Measurements from ENCODE around the gene GIPC3. TPM values are rescaled to one million over a fixed set of nuclear protein-coding genes. Genes with fewer than 3 reads are reported as not detected.
A peak's percentile ranks its signal among the peaks of the same experiment; 100 is the strongest.

Gene GIPC3
- total and polyA plus RNA-seq, 2 experiments from 2014 or later, result 0.06 TPM; not detected in 1

DNA sequence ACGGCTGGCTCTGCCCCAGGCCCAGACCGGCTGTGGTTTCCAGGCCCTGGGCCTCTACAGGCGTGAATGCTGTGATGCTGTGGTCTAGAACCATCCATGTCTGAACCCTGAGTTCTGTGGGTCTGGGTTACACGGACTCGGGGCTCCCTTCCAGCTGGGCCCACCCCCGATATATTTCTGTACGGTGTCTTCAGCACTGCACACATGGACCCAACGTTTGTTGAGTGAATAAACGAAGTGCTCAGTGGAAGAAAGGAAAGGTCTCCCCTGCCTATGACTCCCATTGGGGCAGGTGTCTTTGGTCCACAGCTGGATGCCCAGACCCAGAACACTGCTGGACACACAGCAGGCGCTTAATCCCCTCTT is 39.6 kb upstream of the GIPC3 start:
- H2AFZ ChIP-seq, result no peak overlapping the region
- H4K20me1 ChIP-seq (ENCODE audit: insufficient read depth), result no peaks in the 10 kb centered on the region

DNA sequence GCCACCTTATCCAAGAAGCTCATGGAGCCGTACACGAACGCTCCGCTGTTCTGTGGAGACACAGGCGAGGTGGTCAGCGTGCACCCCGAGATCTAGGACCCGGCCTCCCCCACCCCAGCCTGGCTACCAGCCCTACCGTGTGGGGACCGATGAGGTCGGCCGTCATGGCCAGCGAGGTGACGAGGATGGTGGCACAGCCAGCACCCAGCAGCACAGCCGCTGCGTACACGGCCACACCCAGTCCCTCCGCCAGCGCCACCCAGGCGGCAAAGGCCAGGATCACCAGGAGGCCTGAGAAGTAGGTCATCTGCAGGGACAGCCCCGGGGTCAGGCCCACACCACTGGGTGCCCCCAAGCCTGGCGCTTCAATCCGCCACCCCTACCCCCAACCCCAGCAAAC is 39.2 kb upstream of the GIPC3 start:
- TF ChIP-seq EZH2 (IDR thresholded peaks at IDR 0.05; ENCODE audit: insufficient read depth, poor library complexity, severe bottlenecking), result no peak
- TF ChIP-seq EZH2phosphoT487 (IDR thresholded peaks at IDR 0.05; ENCODE audit: insufficient read depth, low read depth), result no peak
- H3K79me2 ChIP-seq (ENCODE audit: insufficient read depth), result no peaks in the 10 kb centered on the region
- no peak overlapping the region for H2AFZ ChIP-seq
- no peaks in the 10 kb centered on the region for H3K4me1 ChIP-seq (ENCODE audit: insufficient read depth)
- H3K4me2 ChIP-seq (ENCODE audit: unreplicated experiment), result no peak overlapping the region
- no peak overlapping the region for H3K9ac ChIP-seq
- no peaks in the 10 kb centered on the region for H4K20me1 ChIP-seq (ENCODE audit: insufficient read depth)
- DNase-seq, result no peak
- no peaks in the 10 kb centered on the region for H3K36me3 ChIP-seq (ENCODE audit: low read depth)
- peaks cover 5% of the 10 kb centered on the region; the same call in 1 of the 2 replicates for H3F3A ChIP-seq (ENCODE audit: insufficient read depth)
- H3K27me3 ChIP-seq (replicated peaks; ENCODE audit: insufficient read depth), result no peaks in the 10 kb centered on the region
- in situ Hi-C loops (cut with MboI), result no loop called here
- WGBS, 2 experiments (ENCODE audit: low coverage in 1 of 2, low lambda C conversion rate in 2 of 2, missing lambda C conversion rate in 2 of 2), result 93 to 95% methylated on average over 21 to 23 of the region's 23 CpGs
- no peak overlapping the region for H3K4me3 ChIP-seq
- no peaks in the 10 kb centered on the region for H3K9me2 ChIP-seq (ENCODE audit: insufficient read depth)
- no peaks in the 10 kb centered on the region for H3K9me3 ChIP-seq (ENCODE audit: low read depth)
- H3K27ac ChIP-seq, result no peak overlapping the region

More for the DNA sequence above, 39.6 kb upstream of the GIPC3 start:
- no peak overlapping the region for H3K9ac ChIP-seq
- H3K9me2 ChIP-seq (ENCODE audit: insufficient read depth), result no peaks in the 10 kb centered on the region
- no peaks in the 10 kb centered on the region for H3K36me3 ChIP-seq (ENCODE audit: low read depth)
- 76 to 79% methylated on average over 10 of the region's 10 CpGs for WGBS, 2 experiments (ENCODE audit: low coverage in 1 of 2, low lambda C conversion rate in 2 of 2, missing lambda C conversion rate in 2 of 2)
- no peaks in the 10 kb centered on the region for H3K79me2 ChIP-seq (ENCODE audit: insufficient read depth)
- DNase-seq, result no peak
- peaks cover 5% of the 10 kb centered on the region; the same call in 1 of the 2 replicates for H3F3A ChIP-seq (ENCODE audit: insufficient read depth)
- H3K4me1 ChIP-seq (ENCODE audit: insufficient read depth), result no peaks in the 10 kb centered on the region
- TF ChIP-seq EZH2phosphoT487 (IDR thresholded peaks at IDR 0.05; ENCODE audit: insufficient read depth, low read depth) (no peak), EZH2 (IDR thresholded peaks at IDR 0.05; ENCODE audit: insufficient read depth, poor library complexity, severe bottlenecking) (no peak)
- in situ Hi-C loops (cut with MboI), result no loop called here
- H3K27me3 ChIP-seq (replicated peaks; ENCODE audit: insufficient read depth), result no peaks in the 10 kb centered on the region
- H3K4me2 ChIP-seq (ENCODE audit: unreplicated experiment), result no peak overlapping the region
- H3K4me3 ChIP-seq, result no peak overlapping the region
- no peaks in the 10 kb centered on the region for H3K9me3 ChIP-seq (ENCODE audit: low read depth)
- no peak overlapping the region for H3K27ac ChIP-seq

DNA sequence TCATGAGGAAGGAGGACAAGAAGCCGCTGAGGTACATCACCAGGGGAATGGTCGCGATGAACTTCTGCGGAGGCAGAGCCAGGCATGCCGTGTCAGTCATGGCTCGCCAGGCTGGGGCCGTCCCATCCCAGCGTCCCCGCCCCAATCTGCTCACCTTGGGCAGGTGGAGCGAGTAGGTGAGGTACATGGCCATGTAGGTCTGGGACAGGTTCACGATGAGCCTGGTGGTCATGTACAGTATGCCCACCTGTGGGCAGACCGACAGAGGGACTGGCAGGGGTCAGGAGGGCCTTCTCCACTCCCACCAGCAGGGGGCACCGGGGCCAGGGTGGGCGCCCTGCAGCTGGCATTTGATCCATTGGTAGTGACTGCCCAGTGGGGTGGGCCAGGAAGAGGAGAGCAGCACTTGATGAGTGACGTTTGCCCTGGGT is 38.0 kb upstream of the GIPC3 start:
- in situ Hi-C loops (cut with MboI), result no loop called here
- Histone ChIP-seq H3F3A (ENCODE audit: insufficient read depth) (no peaks in the 10 kb centered on the region), H3K36me3 (ENCODE audit: low read depth) (no peaks in the 10 kb centered on the region), H3K9me2 (ENCODE audit: insufficient read depth) (no peaks in the 10 kb centered on the region), H3K9ac (no peak overlapping the region), H4K20me1 (ENCODE audit: insufficient read depth) (no peaks in the 10 kb centered on the region), H2AFZ (no peak overlapping the region), H3K4me3 (no peak overlapping the region), H3K27me3 (replicated peaks; ENCODE audit: insufficient read depth) (no peaks in the 10 kb centered on the region), H3K4me1 (ENCODE audit: insufficient read depth) (no peaks in the 10 kb centered on the region), H3K79me2 (ENCODE audit: insufficient read depth) (peaks cover 9% of the 10 kb centered on the region; the same call in 1 of the 2 replicates), H3K9me3 (ENCODE audit: low read depth) (no peaks in the 10 kb centered on the region), H3K27ac (no peak overlapping the region), H3K4me2 (ENCODE audit: unreplicated experiment) (no peak overlapping the region)
- TF ChIP-seq EZH2 (IDR thresholded peaks at IDR 0.05; ENCODE audit: insufficient read depth, poor library complexity, severe bottlenecking) (no peak), EZH2phosphoT487 (IDR thresholded peaks at IDR 0.05; ENCODE audit: insufficient read depth, low read depth) (no peak)
- peak; percentile 53 for DNase-seq
- 86 to 92% methylated on average over 12 to 15 of the region's 15 CpGs for WGBS, 2 experiments (ENCODE audit: low coverage in 1 of 2, low lambda C conversion rate in 2 of 2, missing lambda C conversion rate in 2 of 2)

- H4K20me1 ChIP-seq (ENCODE audit: insufficient read depth), result no peaks in the 10 kb centered on the region
- H3K79me2 ChIP-seq (ENCODE audit: insufficient read depth), result peaks cover 14% of the 10 kb centered on the region
- no peak overlapping the region for H3K9ac ChIP-seq
- H3K4me1 ChIP-seq (ENCODE audit: insufficient read depth), result no peaks in the 10 kb centered on the region
- no peaks in the 10 kb centered on the region for H3K36me3 ChIP-seq (ENCODE audit: low read depth)
- no peaks in the 10 kb centered on the region for H3F3A ChIP-seq (ENCODE audit: insufficient read depth)
- no peak overlapping the region for H3K4me3 ChIP-seq
- TF ChIP-seq EZH2 (IDR thresholded peaks at IDR 0.05; ENCODE audit: insufficient read depth, poor library complexity, severe bottlenecking) (no peak), EZH2phosphoT487 (IDR thresholded peaks at IDR 0.05; ENCODE audit: insufficient read depth, low read depth) (no peak)
- DNase-seq, result no peak
- no peaks in the 10 kb centered on the region for H3K9me2 ChIP-seq (ENCODE audit: insufficient read depth)
- no peak overlapping the region for H3K4me2 ChIP-seq (ENCODE audit: unreplicated experiment)
- H3K27me3 ChIP-seq (replicated peaks; ENCODE audit: insufficient read depth), result no peaks in the 10 kb centered on the region
- no peak overlapping the region for H2AFZ ChIP-seq
- WGBS, 2 experiments (ENCODE audit: low coverage in 1 of 2, low lambda C conversion rate in 2 of 2, missing lambda C conversion rate in 2 of 2), result 84 to 88% methylated on average over 27 to 29 of the region's 36 CpGs
- H3K27ac ChIP-seq, result no peak overlapping the region
- in situ Hi-C loops (cut with MboI), result no loop called here
- H3K9me3 ChIP-seq (ENCODE audit: low read depth), result no peaks in the 10 kb centered on the region
These were observed 37.5 kb upstream of the GIPC3 start for GRCh38 chr19:3547767-3548282.

GRCh38 chr19:3548606-3549005 is 36.7 kb upstream of the GIPC3 start:
- no peak overlapping the region for H3K4me2 ChIP-seq (ENCODE audit: unreplicated experiment)
- H2AFZ ChIP-seq, result no peak overlapping the region
- no peaks in the 10 kb centered on the region for H4K20me1 ChIP-seq (ENCODE audit: insufficient read depth)
- H3K27me3 ChIP-seq (replicated peaks; ENCODE audit: insufficient read depth), result no peaks in the 10 kb centered on the region
- no peaks in the 10 kb centered on the region for H3K9me2 ChIP-seq (ENCODE audit: insufficient read depth)
- H3K4me1 ChIP-seq (ENCODE audit: insufficient read depth), result no peaks in the 10 kb centered on the region
- DNase-seq, result no peak
- H3K9ac ChIP-seq, result no peak overlapping the region
- in situ Hi-C loops (cut with MboI), result no loop called here
- no peaks in the 10 kb centered on the region for H3K36me3 ChIP-seq (ENCODE audit: low read depth)
- H3K27ac ChIP-seq, result no peak overlapping the region
- no peaks in the 10 kb centered on the region for H3F3A ChIP-seq (ENCODE audit: insufficient read depth)
- H3K79me2 ChIP-seq (ENCODE audit: insufficient read depth), result peaks cover 20% of the 10 kb centered on the region
- no peak overlapping the region for H3K4me3 ChIP-seq
- WGBS, 2 experiments (ENCODE audit: low coverage in 1 of 2, low lambda C conversion rate in 2 of 2, missing lambda C conversion rate in 2 of 2), result 86 to 87% methylated on average over 14 of the region's 14 CpGs
- H3K9me3 ChIP-seq (ENCODE audit: low read depth), result no peaks in the 10 kb centered on the region
- TF ChIP-seq EZH2phosphoT487 (IDR thresholded peaks at IDR 0.05; ENCODE audit: insufficient read depth, low read depth), result no peak
- no peak for TF ChIP-seq EZH2 (IDR thresholded peaks at IDR 0.05; ENCODE audit: insufficient read depth, poor library complexity, severe bottlenecking)
